ENCODE measurements around the gene SENP3. TPM values are rescaled to one million over a fixed set of nuclear protein-coding genes. Genes with fewer than 3 reads are reported as not detected.

SENP3 gene
- total RNA-seq, result 62.7 and 79.3 TPM in 2 replicates

GRCh38 chr17:7561589-7562207, at the start of gene SENP3:
Gene SENP3 (plus strand): TSS chr17:7561919. CDS start chr17:7563077, 1,158 bp downstream.

GRCh38 chr17:7548585-7549400, 12.9 kb upstream of the SENP3 start, which contains the start of gene TNFSF12:
Gene TNFSF12 (plus strand): TSS chr17:7549058. CDS start chr17:7549154, 96 bp downstream.

GRCh38 chr17:7558544-7559319, 3.0 kb upstream of the SENP3 start, which contains the start of gene TNFSF13:
Gene TNFSF13 (plus strand): TSS chr17:7558750. CDS start chr17:7559040, 290 bp downstream.

GRCh38 chr17:7579001-7579833, 17.5 kb downstream of the SENP3 start, which contains the start of gene CD68:
Gene CD68 (plus strand): TSS chr17:7579638. CDS start chr17:7579678, 40 bp downstream.

GRCh38 chr17:7583253-7584109, 21.8 kb downstream of the SENP3 start, which contains the start of gene MPDU1:
Gene MPDU1 (plus strand): TSS chr17:7583852. CDS start chr17:7583863, 11 bp downstream.

GRCh38 chr17:7589891-7590691, 28.4 kb downstream of the SENP3 start, which contains the start of gene SOX15:
Gene SOX15 (minus strand): TSS chr17:7590094. CDS start chr17:7589676, 418 bp downstream.

GRCh38 chr17:7614425-7615264, 52.9 kb downstream of the SENP3 start, which contains the start of gene FXR2:
Gene FXR2 (minus strand): TSS chr17:7614897. CDS start chr17:7614532, 365 bp downstream.

Other genes with a start within 250 kb of the SENP3 start
- 28.8 and 30.1 TPM in 2 replicates for gene GPS2, start 246.6 kb upstream of the SENP3 start, total RNA-seq
- gene NEURL4, start 232.6 kb upstream of the SENP3 start, total RNA-seq, result 10.4 and 31.2 TPM in 2 replicates
- not detected in 2 replicates for gene ACAP1, start 225.4 kb upstream of the SENP3 start, total RNA-seq
- 1.1 and 2.3 TPM in 2 replicates for gene KCTD11, start 209.8 kb upstream of the SENP3 start, total RNA-seq
- not detected in 2 replicates for gene TMEM95, start 206.8 kb upstream of the SENP3 start, total RNA-seq
- 0.49 and 1.6 TPM in 2 replicates for gene TNK1, start 180.8 kb upstream of the SENP3 start, total RNA-seq
- 16.7 and 36.8 TPM in 2 replicates for gene PLSCR3, start 167.4 kb upstream of the SENP3 start, total RNA-seq
- 48.8 and 118 TPM in 2 replicates for gene TMEM256, start 157.8 kb upstream of the SENP3 start, total RNA-seq
- gene NLGN2, start 154.1 kb upstream of the SENP3 start, total RNA-seq, result 1.3 and 7.6 TPM in 2 replicates
- not detected in 2 replicates for gene SPEM1, start 141.6 kb upstream of the SENP3 start, total RNA-seq
- not detected in 2 replicates for gene SPEM2, start 136.3 kb upstream of the SENP3 start, total RNA-seq
- not detected in 2 replicates for gene SPEM3, start 133.1 kb upstream of the SENP3 start, total RNA-seq
- 6.0 and 8.4 TPM in 2 replicates for gene TMEM102, start 126.5 kb upstream of the SENP3 start, total RNA-seq
- 0.16 and 0.50 TPM in 2 replicates for gene FGF11, start 122.4 kb upstream of the SENP3 start, total RNA-seq
- 7.6 and 9.4 TPM in 2 replicates for gene CHRNB1, start 116.9 kb upstream of the SENP3 start, total RNA-seq
- 6.3 and 14.2 TPM in 2 replicates for gene ZBTB4, start 82.3 kb upstream of the SENP3 start, total RNA-seq
- not detected in 2 replicates for gene SLC35G6, start 80.5 kb upstream of the SENP3 start, total RNA-seq
- 76.9 and 161 TPM in 2 replicates for gene POLR2A, start 77.6 kb upstream of the SENP3 start, total RNA-seq
- gene TNFSF12, start 12.9 kb upstream of the SENP3 start, total RNA-seq, result 7.8 and 17.1 TPM in 2 replicates
- gene TNFSF13, start 3.2 kb upstream of the SENP3 start, total RNA-seq, result 0.69 and 0.81 TPM in 2 replicates
- gene CD68, start 17.7 kb downstream of the SENP3 start, total RNA-seq, result 0.65 and 1.1 TPM in 2 replicates
- 57.5 and 91.6 TPM in 2 replicates for gene MPDU1, start 21.9 kb downstream of the SENP3 start, total RNA-seq
- 0.06 and 0.49 TPM in 2 replicates for gene SOX15, start 28.2 kb downstream of the SENP3 start, total RNA-seq
- gene FXR2, start 53.0 kb downstream of the SENP3 start, total RNA-seq, result 28.2 and 35.0 TPM in 2 replicates
- gene SAT2, start 65.9 kb downstream of the SENP3 start, total RNA-seq, result 26.4 and 27.4 TPM in 2 replicates
- gene SHBG, start 68.2 kb downstream of the SENP3 start, total RNA-seq, result 0.38 TPM in 1 of 2 replicates, not detected in the other
- not detected in 2 replicates for gene ATP1B2, start 89.0 kb downstream of the SENP3 start, total RNA-seq
- gene TP53, start 125.6 kb downstream of the SENP3 start, total RNA-seq, result 29.0 and 64.8 TPM in 2 replicates
- 8.0 and 11.8 TPM in 2 replicates for gene WRAP53, start 126.6 kb downstream of the SENP3 start, total RNA-seq
- gene EFNB3, start 143.3 kb downstream of the SENP3 start, total RNA-seq, result 0.16 and 0.57 TPM in 2 replicates
- under 0.01 and 0.49 TPM in 2 replicates for gene DNAH2, start 155.8 kb downstream of the SENP3 start, total RNA-seq